ENCODE measurements around the gene MPP2.

- TF ChIP-seq SP1 (IDR thresholded peaks at IDR 0.05) = no peak
- no peak for TF ChIP-seq FOXM1 (IDR thresholded peaks at IDR 0.05; ENCODE audit: borderline replicate concordance)
- TF ChIP-seq NFRKB (IDR thresholded peaks at IDR 0.05) = no peak
- TF ChIP-seq FOXK2 (IDR thresholded peaks at IDR 0.05) = no peak
- no peak for TF ChIP-seq FOXA1 (IDR thresholded peaks at IDR 0.05)
Measured at GRCh38 chr17:43900183-43900857, 7.0 kb downstream of the MPP2 start.

Measured in HEK293T (cell line).